ENCODE results near the gene PLTP. TPM values are rescaled to one million over a fixed set of nuclear protein-coding genes. Genes with fewer than 3 reads are reported as not detected.

PLTP gene
- total and polyA plus RNA-seq, 2 of the 13 experiments (the other 11 are each of a cell fraction or from before 2014, with no cell fraction given), result 16.9 to 28.6 TPM

DNA sequence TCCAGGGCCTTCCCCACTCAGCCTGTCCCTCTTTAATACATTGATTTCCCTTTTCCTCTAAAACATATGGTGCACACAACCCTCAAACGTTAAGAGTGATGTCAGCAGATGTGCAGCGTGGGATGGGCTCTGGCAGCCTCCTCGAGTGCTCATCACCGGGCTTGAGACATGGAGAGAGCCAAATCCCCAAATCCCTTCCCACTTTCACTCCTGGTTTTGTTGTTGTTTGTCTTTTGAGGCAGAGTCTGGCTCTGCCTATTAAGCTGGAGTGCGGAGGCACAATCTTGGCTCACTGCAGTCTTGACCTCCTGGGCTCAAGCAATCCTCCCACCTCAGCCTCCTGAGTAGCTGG, 5.8 kb upstream of the PLTP start (continued):
- TF ChIP-seq CSRNP2 (CRISPR knock-in tag; conservative IDR thresholded peaks at IDR 0.05; ENCODE audit: low read depth), result no peak
- TF ChIP-seq, protein P1, sequence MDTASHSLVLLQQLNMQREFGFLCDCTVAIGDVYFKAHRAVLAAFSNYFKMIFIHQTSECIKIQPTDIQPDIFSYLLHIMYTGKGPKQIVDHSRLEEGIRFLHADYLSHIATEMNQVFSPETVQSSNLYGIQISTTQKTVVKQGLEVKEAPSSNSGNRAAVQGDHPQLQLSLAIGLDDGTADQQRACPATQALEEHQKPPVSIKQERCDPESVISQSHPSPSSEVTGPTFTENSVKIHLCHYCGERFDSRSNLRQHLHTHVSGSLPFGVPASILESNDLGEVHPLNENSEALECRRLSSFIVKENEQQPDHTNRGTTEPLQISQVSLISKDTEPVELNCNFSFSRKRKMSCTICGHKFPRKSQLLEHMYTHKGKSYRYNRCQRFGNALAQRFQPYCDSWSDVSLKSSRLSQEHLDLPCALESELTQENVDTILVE (CRISPR knock-in tag; IDR thresholded peaks at IDR 0.05), result no peak
- TF ChIP-seq ZNF780A (CRISPR knock-in tag; IDR thresholded peaks at IDR 0.05), result no peak
- TF ChIP-seq PRDM15 (CRISPR knock-in tag; IDR thresholded peaks at IDR 0.05), result peak; percentile 73; the same call in 1 of the 2 replicates
- TF ChIP-seq ZNF563 (CRISPR knock-in tag; IDR thresholded peaks at IDR 0.05), result no peak
- no peak for TF ChIP-seq ZNF557 (CRISPR knock-in tag; IDR thresholded peaks at IDR 0.05)
- 0 out of 2 replicates have a peak, but pooled peaks have one; percentile 44 for TF ChIP-seq ZNF724P (CRISPR knock-in tag; IDR thresholded peaks at IDR 0.05; ENCODE audit: borderline replicate concordance)
- peak; percentile 11; the same call in 1 of the 2 replicates for TF ChIP-seq ZNF263 (CRISPR knock-in tag; IDR thresholded peaks at IDR 0.05)
- TF ChIP-seq SMC3 (IDR thresholded peaks at IDR 0.05; ENCODE audit: low read length), result no peak
- 0 out of 2 replicates have a peak, but pooled peaks have one; percentile 26 for TF ChIP-seq MYC (CRISPR knock-in tag; IDR thresholded peaks at IDR 0.05; ENCODE audit: borderline replicate concordance)
- TF ChIP-seq, protein P2, sequence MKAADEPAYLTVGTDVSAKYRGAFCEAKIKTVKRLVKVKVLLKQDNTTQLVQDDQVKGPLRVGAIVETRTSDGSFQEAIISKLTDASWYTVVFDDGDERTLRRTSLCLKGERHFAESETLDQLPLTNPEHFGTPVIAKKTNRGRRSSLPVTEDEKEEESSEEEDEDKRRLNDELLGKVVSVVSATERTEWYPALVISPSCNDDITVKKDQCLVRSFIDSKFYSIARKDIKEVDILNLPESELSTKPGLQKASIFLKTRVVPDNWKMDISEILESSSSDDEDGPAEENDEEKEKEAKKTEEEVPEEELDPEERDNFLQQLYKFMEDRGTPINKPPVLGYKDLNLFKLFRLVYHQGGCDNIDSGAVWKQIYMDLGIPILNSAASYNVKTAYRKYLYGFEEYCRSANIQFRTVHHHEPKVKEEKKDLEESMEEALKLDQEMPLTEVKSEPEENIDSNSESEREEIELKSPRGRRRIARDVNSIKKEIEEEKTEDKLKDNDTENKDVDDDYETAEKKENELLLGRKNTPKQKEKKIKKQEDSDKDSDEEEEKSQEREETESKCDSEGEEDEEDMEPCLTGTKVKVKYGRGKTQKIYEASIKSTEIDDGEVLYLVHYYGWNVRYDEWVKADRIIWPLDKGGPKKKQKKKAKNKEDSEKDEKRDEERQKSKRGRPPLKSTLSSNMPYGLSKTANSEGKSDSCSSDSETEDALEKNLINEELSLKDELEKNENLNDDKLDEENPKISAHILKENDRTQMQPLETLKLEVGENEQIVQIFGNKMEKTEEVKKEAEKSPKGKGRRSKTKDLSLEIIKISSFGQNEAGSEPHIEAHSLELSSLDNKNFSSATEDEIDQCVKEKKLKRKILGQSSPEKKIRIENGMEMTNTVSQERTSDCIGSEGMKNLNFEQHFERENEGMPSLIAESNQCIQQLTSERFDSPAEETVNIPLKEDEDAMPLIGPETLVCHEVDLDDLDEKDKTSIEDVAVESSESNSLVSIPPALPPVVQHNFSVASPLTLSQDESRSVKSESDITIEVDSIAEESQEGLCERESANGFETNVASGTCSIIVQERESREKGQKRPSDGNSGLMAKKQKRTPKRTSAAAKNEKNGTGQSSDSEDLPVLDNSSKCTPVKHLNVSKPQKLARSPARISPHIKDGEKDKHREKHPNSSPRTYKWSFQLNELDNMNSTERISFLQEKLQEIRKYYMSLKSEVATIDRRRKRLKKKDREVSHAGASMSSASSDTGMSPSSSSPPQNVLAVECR (CRISPR knock-in tag; IDR thresholded peaks at IDR 0.05; ENCODE audit: borderline replicate concordance), result 0 out of 2 replicates have a peak, but pooled peaks have one; percentile 28
- TF ChIP-seq ZNF430 (CRISPR knock-in tag; IDR thresholded peaks at IDR 0.05), result no peak
- TF ChIP-seq ZNF253 (CRISPR knock-in tag; IDR thresholded peaks at IDR 0.05; ENCODE audit: borderline replicate concordance), result no peak
- no peak for TF ChIP-seq RAD51 (IDR thresholded peaks at IDR 0.05; ENCODE audit: borderline replicate concordance)
- TF ChIP-seq, protein P3, sequence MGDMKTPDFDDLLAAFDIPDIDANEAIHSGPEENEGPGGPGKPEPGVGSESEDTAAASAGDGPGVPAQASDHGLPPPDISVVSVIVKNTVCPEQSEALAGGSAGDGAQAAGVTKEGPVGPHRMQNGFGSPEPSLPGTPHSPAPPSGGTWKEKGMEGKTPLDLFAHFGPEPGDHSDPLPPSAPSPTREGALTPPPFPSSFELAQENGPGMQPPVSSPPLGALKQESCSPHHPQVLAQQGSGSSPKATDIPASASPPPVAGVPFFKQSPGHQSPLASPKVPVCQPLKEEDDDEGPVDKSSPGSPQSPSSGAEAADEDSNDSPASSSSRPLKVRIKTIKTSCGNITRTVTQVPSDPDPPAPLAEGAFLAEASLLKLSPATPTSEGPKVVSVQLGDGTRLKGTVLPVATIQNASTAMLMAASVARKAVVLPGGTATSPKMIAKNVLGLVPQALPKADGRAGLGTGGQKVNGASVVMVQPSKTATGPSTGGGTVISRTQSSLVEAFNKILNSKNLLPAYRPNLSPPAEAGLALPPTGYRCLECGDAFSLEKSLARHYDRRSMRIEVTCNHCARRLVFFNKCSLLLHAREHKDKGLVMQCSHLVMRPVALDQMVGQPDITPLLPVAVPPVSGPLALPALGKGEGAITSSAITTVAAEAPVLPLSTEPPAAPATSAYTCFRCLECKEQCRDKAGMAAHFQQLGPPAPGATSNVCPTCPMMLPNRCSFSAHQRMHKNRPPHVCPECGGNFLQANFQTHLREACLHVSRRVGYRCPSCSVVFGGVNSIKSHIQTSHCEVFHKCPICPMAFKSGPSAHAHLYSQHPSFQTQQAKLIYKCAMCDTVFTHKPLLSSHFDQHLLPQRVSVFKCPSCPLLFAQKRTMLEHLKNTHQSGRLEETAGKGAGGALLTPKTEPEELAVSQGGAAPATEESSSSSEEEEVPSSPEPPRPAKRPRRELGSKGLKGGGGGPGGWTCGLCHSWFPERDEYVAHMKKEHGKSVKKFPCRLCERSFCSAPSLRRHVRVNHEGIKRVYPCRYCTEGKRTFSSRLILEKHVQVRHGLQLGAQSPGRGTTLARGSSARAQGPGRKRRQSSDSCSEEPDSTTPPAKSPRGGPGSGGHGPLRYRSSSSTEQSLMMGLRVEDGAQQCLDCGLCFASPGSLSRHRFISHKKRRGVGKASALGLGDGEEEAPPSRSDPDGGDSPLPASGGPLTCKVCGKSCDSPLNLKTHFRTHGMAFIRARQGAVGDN (CRISPR knock-in tag; IDR thresholded peaks at IDR 0.05), result peak; percentile 35; the same call in 1 of the 2 replicates

All from HepG2 (cell line).